ENCODE measurements around the gene NINJ1. TPM values are rescaled to one million over a fixed set of nuclear protein-coding genes. Genes with fewer than 3 reads are reported as not detected.

Gene NINJ1
- total and polyA plus RNA-seq, 2 of the 13 experiments (the other 11 are each of a cell fraction or from before 2014, with no cell fraction given): 81.2 to 92.1 TPM

GRCh38 chr9:93096131-93096802, 37.8 kb downstream of the NINJ1 start, which contains the start of gene CARD19 (continued):
- TF ChIP-seq KDM6A (CRISPR knock-in tag; IDR thresholded peaks at IDR 0.05; ENCODE audit: low read depth) (no peak), KDM5A (IDR thresholded peaks at IDR 0.05; ENCODE audit: borderline replicate concordance, low read length) (no peak), ELF3 (CRISPR knock-in tag; IDR thresholded peaks at IDR 0.05) (peak; percentile 22; the same call in 1 of the 2 replicates), YEATS4 (CRISPR knock-in tag; IDR thresholded peaks at IDR 0.05; ENCODE audit: borderline replicate concordance) (peak; percentile 31; the same call in 1 of the 2 replicates), ZNF430 (CRISPR knock-in tag; IDR thresholded peaks at IDR 0.05) (no peak), NR2F1 (CRISPR knock-in tag; IDR thresholded peaks at IDR 0.05) (no peak), ZSCAN20 (CRISPR knock-in tag; IDR thresholded peaks at IDR 0.05; ENCODE audit: borderline replicate concordance) (no peak), HOXA3 (CRISPR knock-in tag; IDR thresholded peaks at IDR 0.05) (peak; percentile 46; the same call in 1 of the 2 replicates), BCL6 (CRISPR knock-in tag; IDR thresholded peaks at IDR 0.05) (no peak), ZNF121 (CRISPR knock-in tag; IDR thresholded peaks at IDR 0.05) (peak; percentile 17; the same call in 1 of the 2 replicates), ZNF317 (CRISPR knock-in tag; IDR thresholded peaks at IDR 0.05) (no peak), ATRX (CRISPR knock-in tag; IDR thresholded peaks at IDR 0.05; ENCODE audit: borderline replicate concordance) (no peak), SALL2 (CRISPR knock-in tag; IDR thresholded peaks at IDR 0.05) (no peak), THRA (CRISPR knock-in tag; IDR thresholded peaks at IDR 0.05; ENCODE audit: borderline replicate concordance) (no peak), TEAD2 (CRISPR knock-in tag; IDR thresholded peaks at IDR 0.05) (no peak), YY1 (IDR thresholded peaks at IDR 0.05; ENCODE audit: insufficient read depth, insufficient replicate concordance, low read depth, low read length) (peak; percentile 66), ZNF337 (CRISPR knock-in tag; IDR thresholded peaks at IDR 0.05; ENCODE audit: borderline replicate concordance, low read depth) (no peak), ZNF362 (CRISPR knock-in tag; IDR thresholded peaks at IDR 0.05; ENCODE audit: borderline replicate concordance) (no peak)
- TF ChIP-seq, protein P1, sequence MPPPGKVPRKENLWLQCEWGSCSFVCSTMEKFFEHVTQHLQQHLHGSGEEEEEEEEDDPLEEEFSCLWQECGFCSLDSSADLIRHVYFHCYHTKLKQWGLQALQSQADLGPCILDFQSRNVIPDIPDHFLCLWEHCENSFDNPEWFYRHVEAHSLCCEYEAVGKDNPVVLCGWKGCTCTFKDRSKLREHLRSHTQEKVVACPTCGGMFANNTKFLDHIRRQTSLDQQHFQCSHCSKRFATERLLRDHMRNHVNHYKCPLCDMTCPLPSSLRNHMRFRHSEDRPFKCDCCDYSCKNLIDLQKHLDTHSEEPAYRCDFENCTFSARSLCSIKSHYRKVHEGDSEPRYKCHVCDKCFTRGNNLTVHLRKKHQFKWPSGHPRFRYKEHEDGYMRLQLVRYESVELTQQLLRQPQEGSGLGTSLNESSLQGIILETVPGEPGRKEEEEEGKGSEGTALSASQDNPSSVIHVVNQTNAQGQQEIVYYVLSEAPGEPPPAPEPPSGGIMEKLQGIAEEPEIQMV (CRISPR knock-in tag; IDR thresholded peaks at IDR 0.05; ENCODE audit: low read depth): 0 out of 2 replicates have a peak, but pooled peaks have one; percentile 20
- TF ChIP-seq, protein P2, sequence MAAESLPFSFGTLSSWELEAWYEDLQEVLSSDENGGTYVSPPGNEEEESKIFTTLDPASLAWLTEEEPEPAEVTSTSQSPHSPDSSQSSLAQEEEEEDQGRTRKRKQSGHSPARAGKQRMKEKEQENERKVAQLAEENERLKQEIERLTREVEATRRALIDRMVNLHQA (CRISPR knock-in tag; IDR thresholded peaks at IDR 0.05): no peak
- TF ChIP-seq, protein P3, sequence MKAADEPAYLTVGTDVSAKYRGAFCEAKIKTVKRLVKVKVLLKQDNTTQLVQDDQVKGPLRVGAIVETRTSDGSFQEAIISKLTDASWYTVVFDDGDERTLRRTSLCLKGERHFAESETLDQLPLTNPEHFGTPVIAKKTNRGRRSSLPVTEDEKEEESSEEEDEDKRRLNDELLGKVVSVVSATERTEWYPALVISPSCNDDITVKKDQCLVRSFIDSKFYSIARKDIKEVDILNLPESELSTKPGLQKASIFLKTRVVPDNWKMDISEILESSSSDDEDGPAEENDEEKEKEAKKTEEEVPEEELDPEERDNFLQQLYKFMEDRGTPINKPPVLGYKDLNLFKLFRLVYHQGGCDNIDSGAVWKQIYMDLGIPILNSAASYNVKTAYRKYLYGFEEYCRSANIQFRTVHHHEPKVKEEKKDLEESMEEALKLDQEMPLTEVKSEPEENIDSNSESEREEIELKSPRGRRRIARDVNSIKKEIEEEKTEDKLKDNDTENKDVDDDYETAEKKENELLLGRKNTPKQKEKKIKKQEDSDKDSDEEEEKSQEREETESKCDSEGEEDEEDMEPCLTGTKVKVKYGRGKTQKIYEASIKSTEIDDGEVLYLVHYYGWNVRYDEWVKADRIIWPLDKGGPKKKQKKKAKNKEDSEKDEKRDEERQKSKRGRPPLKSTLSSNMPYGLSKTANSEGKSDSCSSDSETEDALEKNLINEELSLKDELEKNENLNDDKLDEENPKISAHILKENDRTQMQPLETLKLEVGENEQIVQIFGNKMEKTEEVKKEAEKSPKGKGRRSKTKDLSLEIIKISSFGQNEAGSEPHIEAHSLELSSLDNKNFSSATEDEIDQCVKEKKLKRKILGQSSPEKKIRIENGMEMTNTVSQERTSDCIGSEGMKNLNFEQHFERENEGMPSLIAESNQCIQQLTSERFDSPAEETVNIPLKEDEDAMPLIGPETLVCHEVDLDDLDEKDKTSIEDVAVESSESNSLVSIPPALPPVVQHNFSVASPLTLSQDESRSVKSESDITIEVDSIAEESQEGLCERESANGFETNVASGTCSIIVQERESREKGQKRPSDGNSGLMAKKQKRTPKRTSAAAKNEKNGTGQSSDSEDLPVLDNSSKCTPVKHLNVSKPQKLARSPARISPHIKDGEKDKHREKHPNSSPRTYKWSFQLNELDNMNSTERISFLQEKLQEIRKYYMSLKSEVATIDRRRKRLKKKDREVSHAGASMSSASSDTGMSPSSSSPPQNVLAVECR (CRISPR knock-in tag; IDR thresholded peaks at IDR 0.05; ENCODE audit: borderline replicate concordance): peak; percentile 71; the same call in 1 of the 2 replicates
